GM21390 (cell line): ENCODE measurements around the gene SDK2.

Source experiments
- ATAC-seq: cut with Tn5 transposase; IDR thresholded peaks from one replicate; pipeline ENCODE4 v1.9.1; 2021; ENCODE audit not compliant: unreplicated experiment

The SDK2 gene

DNA sequence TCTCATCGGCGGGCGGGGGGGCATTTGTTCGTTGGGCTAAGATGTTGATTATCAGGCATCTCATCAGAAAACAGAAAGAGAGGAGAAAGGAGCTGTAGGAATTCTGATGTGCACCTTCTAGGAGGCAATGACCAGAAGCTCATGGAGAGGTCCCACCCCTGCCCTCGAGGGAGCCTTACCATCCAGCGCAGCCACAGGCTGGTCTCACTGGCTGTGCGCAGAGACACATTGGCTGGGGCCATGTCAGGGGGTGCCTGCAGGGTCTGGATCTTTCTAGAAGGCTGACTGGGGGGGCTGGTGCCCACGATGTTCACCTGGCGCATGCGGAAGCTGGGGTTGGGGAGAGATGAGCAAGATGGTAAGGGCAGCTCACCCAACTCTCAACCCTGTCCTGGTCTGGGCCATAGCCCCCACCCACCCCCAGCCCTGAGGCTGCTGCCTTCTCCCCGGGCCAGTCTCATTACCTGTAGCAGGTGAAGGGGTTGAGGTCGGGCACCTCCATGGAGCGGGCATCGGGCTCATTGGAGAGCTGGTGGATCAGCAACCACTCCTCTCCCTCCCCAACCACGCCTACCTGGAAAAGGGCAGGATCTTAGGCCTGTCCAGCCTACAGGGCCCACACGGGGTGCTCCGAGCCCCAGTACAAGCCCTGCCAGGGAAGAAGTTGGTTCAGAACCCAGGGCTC, 246.2 kb downstream of the SDK2 start:
- no peak for ATAC-seq

DNA sequence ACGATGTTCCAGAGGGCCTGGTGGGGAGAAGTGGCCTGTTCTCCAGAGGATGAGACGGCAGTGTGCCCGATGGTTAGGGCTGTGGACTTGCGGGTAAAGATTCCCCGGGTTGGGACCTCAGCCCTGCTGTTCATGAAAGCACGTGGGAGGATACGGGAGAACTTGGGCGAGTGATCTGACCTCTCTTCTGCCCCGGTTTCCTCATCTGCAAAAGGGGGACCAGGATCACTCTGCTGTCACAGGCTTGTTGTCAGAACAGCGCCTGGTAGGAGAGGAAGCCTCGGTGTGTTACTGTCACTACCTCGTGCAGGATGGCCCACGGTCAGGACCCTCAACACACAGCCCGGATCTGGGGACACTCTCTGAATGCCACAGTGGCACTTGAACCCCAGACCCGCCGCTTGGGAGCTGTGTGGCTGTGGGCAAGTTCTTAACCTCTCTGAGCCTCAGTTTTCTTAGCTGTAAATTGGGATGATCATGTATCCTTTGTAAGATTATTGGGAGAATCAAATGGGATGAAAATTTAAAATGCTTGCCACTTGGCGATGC, 246.9 kb downstream of the SDK2 start:
- no peak for ATAC-seq

DNA sequence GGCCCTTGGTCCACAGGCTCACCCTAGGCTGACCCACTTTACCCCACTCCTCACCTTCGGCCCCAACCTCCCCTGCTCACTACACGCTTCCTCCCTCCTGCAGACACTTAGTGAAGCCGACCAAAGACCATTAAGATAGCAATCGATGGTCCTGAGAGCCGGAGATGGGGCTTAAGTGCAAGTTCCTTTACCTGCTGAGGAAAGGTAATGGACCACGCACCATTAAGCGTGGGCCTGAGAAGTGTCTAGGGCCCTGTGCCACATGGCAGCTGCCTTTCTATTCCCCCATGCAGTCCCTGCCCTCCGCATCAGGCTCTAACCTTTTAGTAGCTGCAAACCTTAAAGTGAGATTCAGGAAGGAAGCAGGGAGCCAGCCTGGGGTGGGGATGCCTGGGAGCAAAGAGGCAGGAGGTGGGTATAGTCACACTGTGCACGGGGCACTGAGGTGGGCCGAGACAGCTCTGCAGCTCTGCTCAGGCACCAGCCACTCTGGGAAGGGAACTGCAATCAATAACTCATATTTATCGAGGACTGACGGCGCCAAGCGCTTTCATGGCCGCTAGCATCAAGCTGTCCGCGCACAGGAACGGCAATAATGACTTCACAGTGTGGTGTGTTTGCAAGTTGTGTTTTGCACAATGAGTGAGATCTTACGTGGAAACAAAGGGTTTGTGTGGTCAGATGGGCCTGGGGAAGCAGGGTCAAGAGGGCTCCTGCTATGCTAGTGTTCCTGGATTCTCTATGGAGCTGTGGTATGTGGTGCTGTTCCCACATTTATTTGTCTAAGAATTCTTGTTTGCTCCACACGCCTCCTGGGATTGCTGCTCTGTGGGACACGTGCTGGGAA, 247.6 kb downstream of the SDK2 start:
- ATAC-seq = no peak

DNA sequence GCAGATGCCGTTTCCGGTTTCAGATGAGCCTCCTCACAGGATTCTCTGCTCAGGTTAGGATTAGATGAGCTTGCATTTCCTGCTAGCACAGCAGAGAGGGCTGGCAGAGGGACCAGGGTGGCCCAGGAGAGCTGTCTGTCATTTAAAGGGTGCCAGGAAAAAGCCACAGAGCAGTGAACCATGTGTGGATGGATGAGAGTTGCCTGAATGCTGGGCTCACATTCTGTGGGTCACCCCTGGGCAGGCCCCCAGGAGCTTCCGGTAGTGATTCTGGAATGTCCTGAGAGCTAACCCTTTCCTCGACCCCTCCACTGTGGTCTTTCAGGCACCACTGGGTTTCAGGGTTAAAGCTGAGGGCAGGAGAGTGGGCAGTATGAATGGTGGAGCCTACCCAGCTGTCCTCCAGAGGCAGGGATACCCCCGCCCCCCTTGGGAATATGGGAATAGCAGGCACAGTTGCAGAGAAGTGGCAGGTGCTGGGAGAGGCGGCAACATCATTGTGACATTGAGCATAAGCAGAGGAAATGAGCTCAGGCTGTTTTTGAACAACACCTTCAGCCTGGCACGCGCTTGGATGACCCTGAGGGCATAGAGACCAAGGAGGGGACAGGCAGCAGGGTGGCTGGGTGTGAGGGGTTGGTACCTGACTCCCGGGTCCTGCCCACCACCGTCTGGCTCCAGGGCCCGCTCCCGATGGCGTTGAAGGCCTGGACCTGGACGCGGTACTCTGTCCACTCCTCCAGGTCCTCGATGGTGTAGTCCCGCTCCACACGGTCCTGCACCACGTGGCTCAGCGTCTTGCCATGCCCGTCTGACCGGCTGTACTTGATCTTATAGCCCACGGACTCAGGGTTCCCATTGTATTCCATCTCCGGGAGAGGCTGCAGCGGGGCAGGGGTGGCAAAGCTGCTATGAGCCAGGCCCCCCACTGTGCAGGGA, 249.5 kb downstream of the SDK2 start:
- no peak for ATAC-seq

DNA sequence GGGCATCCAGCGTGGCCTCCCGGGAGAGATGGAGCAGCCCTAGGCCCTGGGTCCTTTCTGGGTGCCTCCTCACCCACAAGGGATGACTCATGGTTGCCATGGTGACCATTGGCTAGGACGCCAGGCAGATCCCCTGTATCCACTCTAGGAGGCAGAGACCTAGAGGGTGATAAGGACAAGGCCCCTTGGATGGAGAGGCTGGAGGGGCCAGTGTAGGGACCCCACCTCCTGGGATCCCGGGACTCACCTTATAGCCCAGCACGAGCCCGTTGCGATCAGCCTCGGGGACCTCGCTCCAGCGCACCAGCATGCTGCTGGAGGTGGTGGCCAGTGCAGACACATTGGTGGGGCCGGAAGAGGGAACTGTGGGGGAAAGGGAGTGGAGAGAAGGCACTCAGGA, 250.3 kb downstream of the SDK2 start:
- ATAC-seq = no peak

DNA sequence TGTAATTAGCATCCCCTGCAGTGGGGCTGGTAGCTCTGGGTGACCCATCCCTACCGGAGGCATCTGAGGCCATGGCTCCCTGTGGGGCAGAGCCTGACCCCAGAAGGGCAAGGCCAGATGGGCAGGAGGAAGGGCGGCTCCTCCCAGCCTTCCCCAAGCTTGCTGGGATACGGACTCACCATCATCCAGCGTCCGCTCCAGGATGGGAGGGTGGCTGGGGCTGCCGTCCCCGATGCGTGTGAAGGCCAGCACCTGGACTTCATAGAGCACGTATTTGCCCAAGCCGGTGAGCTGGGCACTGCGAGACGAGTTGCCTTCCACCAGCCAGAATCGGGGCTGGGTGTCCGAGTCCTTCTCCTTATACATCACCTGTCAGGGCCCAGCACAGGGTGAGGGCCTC, 250.9 kb downstream of the SDK2 start:
- no peak for ATAC-seq

DNA sequence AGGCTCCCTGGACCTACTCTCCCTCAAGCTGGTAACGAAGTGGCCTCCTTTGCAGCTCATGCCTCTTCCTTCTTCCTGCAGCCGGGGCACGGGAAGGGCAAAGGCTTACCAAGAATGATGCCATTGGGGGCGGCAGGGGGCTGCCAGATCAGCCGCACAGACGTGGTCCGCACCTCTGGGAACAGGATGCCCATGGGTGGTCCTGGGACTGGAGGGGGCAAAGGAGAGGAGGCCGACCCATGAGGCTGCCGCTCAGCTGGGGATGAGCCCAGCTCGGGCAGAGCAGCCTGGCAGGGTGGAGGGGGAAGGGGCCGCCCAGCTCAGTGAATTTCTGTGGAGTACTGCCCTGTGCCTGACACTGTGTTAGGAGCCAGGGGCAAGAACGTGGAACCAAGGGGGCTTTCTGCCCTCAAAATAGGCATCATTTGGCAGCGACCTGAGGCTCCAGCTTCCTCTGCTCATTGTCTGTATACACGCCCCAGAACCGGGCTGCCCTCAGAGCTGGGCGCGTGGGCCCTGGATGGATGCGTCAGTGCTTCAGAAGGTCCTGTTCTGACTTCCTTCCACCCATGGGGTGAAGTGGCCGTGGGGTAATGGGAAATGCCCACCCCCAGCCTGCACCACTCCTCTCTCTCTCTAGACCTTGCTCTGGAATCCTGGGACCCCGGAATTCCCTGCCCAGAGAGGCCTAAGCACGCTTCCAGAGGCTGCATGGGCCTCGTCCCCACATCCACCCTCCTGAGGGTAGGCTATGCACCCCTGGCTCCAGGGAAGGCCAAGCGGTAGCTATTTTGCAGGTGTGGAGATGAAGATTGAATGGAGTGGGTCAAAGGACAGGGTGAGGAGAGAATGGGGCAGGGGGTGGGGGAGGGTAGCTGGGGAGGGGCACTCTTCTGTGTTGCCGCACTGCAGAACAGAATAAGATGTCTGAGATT, 252.6 kb downstream of the SDK2 start:
- ATAC-seq = no peak

DNA sequence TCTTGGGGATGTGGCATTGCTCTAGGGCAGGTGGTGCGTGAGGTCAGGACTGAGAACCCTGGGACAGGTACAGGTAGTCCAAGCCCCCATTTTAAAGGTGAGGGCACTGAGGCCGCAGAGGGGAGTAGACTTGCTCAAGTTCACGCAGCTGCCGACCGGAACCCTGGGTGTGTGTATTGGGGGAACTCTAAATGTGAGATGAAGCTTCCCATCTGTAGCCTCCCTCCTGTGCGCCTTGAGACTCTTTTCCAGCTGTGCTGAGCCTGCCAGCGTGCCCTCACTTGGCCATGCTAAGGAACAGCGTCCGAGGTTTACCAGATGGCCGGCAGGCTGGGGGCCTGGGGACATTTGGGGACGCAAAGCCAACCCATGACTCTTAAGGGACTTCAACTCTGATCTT, 253.4 kb downstream of the SDK2 start:
- ATAC-seq = no peak

DNA sequence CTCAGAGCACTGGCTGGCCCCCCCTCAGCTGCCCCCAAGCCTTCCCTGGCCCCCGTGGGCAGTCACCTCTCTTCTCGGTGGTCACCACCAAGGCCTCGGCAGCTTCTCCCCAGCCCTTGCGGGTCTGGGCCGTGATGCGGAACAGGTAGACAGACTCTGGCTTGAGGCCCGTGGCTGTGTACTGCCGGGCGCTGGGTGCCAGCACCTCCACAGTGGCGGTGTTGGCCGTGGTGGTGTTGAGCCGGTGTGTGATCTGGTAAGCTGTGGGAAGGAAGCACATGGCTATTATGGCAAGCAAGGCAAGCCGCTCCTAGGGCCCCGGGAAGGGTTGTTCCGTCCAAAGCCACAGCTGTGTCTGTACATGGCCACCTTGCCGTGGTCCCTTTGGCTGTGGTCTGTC, 254.0 kb downstream of the SDK2 start:
- no peak for ATAC-seq

DNA sequence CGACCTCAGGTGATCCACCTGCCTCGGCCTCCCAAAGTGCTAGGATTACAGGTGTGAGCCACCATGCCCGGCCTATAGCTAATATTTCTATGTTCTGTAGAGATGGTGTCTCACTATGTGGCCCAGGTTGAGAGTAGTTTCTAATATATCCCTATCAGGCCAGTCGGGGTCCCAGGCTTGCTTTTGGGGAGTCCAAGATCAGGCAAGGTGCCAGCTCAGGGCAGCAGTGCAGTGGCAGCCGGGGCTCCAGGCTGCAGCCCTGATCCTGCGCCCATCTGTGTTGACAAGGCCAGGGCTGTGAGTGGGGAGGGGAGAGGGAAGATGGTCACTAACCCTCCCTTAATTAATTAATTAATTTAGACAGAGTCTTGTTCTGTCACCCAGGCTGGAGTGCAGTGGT, 254.8 kb downstream of the SDK2 start:
- ATAC-seq = no peak

DNA sequence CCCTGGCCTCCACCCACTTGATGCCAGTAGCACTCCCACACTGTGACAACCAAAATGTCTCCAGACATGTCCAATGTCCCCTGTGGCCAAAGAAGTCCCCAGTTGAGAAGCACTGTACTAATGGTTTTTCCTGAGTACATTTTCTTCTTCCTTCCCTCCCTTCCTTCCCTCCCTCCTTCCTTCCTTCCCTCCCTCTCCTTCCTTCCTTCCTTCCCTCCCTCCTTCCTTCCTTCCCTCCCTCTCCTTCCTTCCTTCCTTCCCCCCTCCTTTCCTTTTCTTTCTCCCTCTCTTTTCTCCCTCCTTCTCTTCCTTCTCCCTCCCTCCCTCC, 255.7 kb downstream of the SDK2 start:
- ATAC-seq = no peak

DNA sequence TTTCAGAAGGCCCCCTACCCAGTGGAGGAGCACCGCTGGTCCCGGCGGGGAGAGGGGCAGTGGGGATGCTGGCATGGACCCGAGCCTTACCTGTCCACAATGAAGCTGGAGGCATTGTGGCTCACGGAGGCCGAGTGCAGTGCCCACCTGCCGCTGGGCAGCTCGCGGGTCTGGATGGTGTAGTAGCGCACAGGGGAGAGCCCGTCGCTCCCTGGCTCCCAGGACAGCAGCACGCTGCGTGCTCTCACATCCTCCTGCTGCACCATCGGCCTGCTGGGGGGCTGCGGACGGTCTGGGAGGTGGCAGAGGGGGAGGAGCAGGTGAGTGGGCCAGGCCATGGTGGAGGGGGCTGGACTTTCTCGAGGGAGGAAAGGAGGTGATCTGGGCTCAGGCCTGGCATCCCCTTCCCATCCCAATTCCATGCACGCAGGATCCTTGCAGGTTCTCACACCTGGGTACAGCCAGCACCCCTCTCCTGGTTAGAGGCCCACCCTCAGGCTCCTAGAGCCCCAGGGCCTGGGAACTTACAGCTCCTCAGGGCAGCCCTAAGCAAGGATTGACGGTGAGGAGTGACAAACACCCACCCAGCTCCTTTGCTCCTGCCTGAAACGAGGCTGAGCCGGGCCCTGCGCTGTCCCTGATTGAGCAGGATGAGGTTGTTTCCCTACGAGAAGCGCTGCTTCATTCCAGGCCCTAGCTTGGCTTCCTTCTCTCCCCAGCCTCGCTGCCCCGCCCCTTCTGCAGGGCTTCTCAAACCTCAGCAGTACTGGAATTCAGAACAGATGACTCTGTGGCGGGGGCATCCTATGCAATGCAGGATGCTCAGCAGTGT, 256.3 kb downstream of the SDK2 start:
- no peak for ATAC-seq

DNA sequence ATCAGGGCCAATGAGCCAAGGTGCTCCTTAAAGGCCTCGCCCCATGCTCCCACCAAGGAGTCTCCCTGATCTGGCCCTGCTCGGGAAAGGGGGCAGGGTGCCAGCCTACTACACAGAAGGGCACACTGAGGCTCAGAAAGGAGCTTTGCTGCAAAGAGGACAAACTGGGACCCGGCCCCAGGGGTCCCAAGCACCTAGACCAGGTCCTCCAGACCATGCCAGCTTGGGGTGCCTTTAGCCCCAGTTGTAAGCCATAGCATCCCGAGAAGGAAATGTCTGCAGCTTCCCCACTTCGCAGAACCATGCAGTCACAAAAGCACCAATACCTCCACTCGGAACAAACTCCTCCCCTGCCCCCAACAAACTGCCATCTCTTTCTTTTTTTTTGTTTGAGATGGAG, 257.7 kb downstream of the SDK2 start:
- no peak for ATAC-seq

DNA sequence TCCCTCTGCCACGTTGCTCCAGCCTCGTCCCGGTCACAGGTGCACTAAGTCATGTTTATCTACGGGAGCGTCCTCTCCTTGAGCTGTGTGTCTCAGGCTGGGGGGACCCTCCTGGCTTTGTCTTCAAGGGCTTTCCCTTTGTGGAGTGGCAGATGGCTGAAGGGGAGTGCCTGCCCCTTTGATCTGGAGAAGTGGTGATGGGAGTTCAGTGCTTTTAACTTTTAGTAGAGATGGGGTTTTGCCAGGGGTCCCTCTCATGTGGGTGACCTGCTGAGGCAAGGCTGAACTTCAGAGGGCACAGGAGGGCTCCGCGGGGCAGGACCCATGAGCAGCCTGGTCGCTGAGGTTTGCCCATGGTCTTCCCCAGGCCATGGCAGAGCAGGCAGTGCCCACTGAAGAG, 259.3 kb downstream of the SDK2 start:
- ATAC-seq = no peak

DNA sequence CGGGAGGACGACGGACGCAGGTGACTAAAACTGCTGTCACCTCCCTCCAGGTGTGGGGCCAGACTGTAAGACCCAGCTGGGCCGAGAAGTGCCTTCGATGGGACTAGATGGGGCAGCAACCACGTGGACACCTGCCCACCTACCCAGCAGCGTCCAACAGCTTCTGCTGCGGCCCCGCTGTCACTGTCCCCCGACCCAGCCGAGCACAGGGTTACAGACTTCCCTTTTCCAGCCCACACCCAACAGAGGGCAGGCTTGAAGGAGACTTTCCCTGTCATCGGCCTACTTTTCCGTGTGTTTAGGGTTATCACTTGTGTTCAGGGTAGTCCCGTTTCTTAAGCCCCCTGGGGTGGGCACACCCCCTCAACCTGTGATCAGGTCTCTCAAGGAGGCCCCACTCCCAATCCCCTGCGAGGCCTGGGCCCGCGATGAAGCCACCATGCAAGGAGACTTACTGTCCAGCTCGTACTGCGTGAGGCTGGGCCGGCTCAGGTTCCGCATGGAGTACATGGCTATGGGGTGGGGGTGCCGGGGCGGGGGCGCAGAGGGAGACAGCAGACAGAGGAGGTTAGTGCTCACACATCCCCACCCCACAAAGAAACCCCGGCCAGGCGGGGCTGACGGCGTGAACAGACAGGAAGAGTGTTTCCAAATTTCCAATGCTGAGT, 263.7 kb downstream of the SDK2 start:
- ATAC-seq = no peak

DNA sequence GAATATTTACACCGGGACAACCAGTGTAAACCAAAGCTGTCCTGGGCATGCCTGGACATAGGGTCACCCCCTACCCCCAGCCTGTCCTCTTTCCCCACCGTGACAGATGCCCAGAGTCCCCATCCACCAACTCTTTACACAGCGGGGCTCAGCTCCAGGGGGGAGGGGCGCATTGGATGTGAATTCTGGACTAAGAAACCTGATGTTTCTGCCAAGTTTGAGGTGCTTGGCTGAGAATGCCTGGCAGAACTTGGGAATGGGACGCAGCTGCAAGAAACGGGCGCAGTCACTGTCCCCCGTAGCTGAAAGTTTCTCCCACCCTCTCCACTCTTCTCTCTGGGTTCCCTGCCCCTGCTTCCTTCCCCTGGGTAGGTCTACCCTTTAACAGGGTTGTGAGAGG, 264.4 kb downstream of the SDK2 start:
- no peak for ATAC-seq

DNA sequence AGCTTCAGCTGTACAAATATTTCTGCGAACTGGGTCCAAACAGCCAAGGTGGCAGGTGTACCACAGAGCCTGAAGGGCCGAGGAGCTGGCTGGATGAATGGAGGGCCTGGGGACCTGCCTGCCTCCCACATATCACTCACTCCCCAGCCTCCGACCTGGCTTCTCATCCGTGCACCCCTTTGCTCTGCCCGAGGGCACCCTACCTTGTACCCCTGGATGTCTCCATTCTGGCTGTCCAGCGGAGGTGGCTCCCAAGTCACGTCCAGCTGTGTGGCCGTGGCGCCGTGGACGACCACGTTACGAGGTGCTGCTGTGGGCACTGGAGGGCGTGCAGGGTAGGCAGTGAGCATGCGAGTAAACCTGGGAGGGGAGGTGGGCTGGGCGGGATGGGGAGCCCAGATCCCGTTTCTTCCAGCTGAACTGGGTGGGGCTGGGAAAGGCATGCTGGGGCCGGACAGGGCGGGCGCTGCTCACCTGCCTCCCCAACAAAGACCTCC, 265.2 kb downstream of the SDK2 start:
- no peak for ATAC-seq

DNA sequence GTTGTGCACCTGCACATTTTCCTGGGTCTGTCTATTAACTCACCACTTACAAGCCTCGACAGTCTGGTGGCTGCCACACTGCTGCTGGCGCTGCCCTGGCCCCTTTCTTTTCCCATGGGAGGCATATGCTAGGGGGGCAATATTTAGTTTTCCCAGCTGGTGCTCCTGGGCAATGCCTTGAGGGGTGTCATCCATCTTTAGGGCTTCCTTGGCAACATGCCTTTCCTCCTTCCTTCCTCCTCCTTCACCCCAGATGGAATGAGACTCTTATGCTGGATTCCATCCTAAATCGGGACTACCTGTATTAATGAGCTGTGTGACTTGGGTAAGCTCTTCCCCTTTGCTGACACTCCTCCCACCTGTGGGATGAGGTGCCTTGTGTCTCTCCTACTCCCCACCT, 267.6 kb downstream of the SDK2 start:
- no peak for ATAC-seq

DNA sequence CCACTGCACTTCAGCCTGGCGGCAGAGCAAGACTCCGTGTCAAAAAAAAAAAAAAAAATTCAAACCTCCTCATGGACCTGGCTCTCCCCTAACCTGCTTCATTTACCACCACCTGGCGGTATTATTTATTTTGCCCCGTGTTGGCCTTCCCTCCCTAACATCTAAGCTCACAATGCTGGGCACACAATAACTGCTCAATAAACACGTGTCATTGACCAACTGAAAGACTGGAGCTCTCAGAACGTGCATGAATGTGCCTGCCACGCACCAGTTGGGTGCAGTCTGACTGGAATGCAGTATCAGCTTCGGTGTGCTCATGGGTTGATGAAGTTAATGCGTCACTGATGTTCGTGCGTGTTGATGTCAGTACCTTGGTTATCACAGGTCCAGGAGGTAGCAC, 268.1 kb downstream of the SDK2 start:
- no peak for ATAC-seq
